Germinal center (tissue), 1 donor: ENCODE results near the gene OR6A2.
A peak's percentile ranks its signal among the peaks of the same experiment; 100 is the strongest.
"Not testable (repeated sequence)": the region's sequence is repeated elsewhere in the genome, so short reads cannot be mapped to it uniquely, and the experiment has no call there.

Experiments used
- DNase-seq: peaks from one replicate; pipeline ENCODE4 v3.0.0; 2012; ENCODE audit warnings: mixed read lengths, low spot score

OR6A2 gene

DNA sequence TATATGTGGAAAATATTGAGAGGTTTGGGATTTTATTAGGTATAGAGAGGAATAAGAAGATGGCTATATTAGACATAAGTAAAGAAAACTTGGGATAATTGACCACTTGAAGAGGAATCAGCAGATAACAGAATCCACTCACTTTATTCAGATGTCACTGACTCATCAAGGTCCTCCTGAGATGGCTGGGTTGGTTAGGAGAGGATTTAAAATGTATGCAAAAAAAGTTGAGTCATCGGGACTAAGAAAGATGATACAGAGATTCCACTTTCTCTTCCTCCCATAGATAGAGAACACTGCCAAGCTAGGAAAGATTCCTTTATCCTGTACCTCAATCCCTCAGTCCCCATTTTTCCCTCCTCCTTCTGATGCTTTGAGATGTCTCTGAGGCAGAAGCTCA is at the start of gene OR6A2:
Gene OR6A2, minus strand, starts transcription at position 288 of the 400 bp plus-strand sequence. CDS start 3,981 bp downstream, outside the sequence.
- DNase-seq = no peak

DNA sequence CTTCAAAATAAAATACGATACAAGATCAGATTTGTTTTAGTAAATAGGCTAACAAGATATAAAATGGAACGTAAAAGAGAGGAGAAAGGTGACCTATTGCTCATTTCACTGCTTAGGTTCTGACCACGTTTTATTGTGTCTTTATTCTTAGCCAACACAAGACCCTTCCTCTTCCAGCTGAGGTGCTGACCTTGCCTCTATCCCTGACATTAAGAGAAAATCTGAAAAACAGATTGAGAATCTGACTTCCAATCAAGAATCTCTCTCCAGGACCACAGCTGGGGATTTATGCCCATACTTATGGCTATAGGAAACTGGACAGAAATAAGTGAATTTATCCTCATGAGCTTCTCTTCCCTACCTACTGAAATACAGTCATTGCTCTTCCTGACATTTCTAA is 45.9 kb upstream of the OR6A2 start, which contains the start of gene OR10A5:
Gene OR10A5, plus strand, starts transcription at position 301 of the 400 bp plus-strand sequence. Its CDS starts 0 bp downstream, at position 301.
- no peak for DNase-seq

DNA sequence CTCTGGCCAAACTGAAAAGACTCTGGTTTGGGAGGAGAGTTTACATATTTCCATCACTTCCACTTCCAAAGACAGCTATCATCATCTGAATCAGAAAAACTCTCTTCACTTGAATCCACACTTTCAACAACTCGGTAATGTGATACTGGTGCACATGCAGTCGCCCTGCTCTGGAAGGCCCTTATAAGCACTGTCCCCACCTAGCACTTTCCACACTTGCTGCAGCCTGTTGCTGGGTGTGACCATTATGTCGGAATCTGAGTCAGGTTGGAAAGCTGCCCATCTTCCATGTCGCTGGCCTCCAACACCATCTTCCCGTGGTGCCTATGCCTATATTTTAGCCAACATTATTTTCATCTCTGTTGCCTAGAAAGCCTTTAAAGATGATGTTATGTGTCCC is 44.9 kb upstream of the OR6A2 start:
- no peak for DNase-seq

DNA sequence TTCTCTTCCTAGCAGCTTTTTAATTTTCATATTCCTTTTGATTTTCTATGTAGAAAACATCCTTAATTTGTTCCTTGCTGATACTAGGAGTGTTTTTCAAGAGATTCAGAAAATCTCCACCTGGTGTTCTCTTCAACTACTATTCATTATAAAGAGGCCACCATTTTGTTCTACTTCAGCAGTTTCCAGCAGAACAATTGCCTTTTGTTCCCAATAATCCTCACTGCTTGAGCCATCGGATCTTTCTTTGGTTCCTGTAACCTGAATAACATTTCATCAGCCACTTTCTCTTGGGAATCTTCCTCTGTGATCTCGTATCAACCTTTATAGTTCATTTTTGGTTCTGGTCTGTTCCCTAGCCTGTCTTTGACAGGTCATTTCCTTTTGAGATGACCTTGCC is 44.2 kb upstream of the OR6A2 start:
- no peak for DNase-seq

DNA sequence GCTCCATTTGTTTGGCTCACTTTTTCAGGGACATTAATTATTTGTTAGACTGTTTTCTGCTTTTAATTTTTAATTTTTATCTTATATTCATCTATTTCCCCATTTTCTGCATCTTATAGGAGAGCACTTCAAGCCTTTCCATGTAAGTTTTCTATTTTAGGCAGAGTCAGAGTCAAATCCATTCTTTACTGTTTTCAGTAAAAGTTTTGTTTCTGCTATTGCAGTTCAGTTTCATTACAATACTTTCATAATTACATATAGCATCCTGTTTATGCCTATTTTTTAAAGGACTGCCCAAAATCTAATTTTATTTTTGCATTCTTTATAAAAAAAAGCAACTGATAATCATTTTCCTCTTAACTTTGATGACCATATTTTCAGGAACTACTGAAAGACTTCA is 42.2 kb upstream of the OR6A2 start:
- no peak for DNase-seq

DNA sequence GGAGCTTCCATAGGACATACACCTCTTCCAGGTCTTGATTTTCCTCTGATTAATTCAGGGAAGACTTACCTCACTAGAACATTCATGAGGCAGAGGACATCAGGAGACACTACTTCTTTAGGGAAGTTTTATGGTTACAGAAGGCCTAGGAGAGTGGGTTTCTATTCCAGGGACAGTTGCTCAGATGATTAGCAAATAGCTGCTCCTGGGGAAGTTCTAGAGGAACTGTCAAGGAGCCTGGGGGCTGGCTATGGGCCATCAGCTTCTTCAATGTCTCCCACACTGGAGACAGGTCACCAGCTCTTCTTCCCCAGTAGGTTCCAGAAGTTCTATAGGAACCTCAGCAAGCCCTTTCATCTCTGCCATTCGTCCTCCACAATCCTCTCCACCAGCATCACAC is 34.5 kb upstream of the OR6A2 start:
- no peak for DNase-seq

DNA sequence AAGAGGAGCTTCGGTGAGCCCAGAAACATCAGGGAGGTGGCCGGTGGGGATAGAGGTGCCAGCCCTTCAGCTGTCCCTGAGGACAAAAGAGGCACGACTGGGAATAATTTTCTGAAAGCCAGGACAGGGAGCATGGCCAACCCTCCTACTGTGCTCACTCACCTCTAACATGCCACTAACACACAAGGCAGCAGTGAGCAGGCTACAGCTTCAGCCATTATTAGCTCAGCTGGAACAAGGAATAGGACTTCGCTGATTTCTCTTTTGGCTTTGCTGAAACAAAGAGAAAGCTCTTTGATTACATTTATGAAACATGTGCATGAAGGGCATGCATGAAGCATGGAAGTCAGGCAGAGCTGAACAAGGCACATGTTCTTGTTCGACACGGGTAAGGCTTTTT is 33.9 kb upstream of the OR6A2 start:
- no peak for DNase-seq

DNA sequence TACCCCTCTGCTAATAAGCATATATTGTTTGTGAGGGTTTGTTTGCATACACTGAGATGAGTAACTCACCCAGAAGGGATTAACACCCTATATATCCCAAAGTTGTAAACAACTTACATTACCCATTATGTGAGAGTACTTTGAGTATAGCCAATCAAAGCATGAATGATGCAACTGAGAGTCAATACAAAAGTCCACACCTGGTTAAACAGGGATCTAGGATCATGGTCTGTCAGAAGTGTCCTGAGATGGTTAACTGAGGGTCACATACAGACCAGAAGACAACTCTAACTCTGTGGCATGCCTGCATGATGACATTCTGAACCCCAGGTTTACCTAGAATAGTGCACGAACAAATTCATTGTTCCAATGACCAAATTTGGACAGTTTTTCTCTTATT is 28.6 kb upstream of the OR6A2 start:
- DNase-seq = no peak

DNA sequence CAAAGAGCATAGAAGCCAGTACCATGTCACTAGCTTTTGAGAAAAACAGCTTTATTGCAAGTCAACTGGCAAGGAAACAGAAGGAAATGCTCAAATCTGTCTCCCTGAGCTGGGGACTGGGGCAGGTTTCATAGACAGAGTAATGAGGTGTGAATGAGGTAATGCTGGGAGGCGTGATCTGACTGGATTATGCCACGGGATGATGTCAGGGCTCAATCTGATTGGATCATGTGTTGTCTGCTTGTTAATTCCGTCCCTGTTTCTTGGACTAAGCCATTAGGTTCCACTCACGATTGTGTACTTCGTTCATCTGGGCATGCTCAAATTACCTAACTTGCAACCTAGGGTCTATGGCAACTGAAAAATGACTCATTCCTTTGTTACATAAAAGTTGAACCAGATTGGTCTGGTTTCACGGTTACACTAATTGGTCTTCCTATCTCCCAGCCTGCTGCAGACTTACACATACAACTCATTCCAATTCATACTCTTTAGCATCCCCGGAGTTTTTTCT is 25.8 kb upstream of the OR6A2 start:
- DNase-seq = no peak

DNA sequence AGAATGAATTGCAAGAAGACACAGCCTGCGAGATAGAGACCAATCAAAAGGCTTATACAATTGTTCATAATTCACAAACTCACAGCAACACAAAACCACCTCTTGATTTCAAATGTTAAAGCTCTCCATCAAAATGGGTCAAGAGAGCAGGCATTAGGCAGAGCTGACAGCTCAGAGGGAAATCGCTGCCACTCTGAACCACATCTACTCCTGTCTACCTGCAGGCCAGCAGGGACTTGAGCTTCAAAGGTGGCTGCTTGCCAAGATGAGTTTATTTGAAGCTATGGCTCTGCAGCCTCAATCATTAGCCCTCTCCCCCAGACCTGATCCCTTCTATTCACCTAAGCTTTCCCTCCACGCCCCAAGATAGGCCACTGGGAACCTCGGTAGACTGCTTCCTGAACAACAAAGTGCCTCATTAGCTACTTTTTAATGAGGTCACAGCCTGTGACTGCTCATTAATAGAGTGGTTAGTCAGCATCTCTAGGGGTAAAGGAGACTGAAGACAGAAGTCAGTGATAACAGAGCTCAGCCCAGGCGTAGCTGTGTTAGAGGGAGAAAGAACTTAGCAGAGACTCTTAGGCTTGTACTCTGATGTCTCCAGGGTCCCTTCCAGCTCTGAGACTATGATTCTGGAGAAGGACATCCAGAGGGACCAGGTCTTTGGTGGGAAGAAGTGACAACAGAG is 24.8 kb upstream of the OR6A2 start:
- no peak for DNase-seq

DNA sequence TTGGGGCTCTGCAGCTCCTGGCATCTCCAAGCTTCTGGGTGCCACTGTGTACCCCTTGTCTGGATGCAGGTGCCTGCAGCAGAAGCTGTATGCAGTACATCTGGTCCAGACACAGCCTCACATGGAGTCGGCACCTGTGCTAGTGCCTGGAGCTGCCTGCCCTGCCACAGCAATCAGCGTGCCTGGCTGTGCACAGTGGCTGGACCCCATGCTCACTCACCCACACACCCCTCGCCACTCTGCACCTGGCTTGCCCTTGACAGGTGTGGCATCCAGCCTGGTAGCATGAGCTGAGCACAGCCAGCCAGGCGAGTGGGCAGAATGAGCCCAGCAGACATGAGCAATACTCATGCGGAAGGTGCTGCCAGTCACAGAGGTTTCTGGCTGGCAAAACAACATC is 19.5 kb upstream of the OR6A2 start:
- no peak for DNase-seq

DNA sequence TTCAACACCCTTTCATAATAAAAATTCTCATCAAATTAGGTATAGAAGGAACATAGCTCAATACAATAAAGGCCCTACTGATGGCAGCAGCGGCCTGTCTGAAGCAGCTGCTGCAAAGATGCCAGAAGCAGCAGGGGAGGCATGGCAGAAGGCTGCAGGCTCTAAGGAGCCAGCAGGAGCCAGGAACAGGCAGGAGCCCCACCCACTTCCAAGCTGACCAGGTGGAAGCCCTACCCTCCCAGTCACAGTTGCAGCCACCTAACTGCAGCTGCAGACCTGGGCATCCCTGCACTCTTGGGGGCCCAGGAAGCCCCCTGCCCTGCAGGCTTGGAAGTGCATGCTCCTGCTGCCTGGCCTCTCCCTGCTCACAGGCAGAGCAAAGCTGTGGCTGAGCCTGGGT is 18.2 kb upstream of the OR6A2 start:
- no peak for DNase-seq

DNA sequence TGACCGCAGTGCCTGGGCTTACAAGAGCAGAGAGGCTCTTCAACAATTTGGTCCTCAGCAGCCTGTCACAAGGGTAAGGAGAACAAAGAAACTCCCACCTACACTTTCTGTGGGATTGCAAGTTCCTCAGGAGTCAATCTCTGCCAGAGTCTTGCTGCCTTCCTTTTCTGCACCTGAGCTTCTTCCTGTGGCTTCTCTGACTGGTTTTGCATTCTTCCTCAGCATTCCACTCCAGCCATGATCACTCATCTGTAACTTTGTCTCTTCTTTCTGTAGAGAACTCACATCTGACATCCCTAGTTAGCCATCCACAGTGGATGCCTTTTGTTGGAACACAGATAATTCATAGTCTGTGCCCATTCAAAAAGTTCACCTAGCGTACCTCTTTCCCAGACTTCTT is 14.2 kb upstream of the OR6A2 start:
- no peak for DNase-seq

DNA sequence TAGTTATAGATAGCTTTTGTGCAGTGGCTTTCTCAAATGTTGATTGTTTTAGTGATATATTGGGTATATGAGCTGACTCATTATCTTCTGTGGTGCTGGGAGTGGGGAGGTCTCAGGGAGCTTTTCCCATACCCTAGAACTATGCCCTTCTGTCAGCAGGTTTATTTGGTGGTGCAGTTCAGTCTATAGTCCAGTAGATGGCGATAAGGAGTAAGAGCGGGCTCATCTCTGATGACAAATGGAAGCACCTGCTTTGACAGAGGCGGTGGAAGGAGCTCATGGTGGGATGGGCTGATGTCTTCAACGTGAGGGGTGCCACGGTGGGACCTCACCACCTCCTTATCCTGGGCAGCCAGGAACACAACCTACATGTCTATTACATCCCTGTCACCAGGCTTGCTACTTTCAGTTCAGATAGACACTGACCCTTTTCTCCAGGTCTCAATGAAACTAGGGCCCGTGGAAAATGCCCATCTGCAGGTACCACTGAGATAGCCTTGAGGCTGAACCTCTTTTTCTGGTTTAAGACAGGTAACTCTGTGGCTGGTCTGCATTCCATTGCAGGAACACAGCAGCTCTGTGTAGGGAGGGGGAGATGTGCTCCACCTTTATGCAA is 13.0 kb upstream of the OR6A2 start:
- DNase-seq = peak; percentile 62

DNA sequence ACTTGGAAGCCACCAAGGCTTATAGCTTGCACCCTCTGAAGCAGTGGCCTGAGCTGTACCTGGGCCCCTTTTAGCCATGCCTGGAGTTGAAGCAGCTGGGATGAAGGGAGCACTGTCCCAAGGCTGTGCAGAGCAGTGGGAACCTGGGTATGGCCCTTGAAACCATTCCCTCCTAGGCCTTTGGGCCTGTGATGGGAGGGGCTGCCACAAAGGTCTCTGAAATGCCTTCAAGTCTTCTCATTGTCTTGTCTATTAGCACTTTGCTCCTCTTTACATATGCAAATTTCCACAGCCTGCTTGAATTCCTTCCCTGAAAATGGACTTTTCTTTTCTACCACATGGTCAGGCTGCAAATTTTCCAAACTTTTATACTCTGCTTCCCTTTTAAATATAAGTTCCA is 1.6 kb upstream of the OR6A2 start:
- DNase-seq = not testable (repeated sequence)

DNA sequence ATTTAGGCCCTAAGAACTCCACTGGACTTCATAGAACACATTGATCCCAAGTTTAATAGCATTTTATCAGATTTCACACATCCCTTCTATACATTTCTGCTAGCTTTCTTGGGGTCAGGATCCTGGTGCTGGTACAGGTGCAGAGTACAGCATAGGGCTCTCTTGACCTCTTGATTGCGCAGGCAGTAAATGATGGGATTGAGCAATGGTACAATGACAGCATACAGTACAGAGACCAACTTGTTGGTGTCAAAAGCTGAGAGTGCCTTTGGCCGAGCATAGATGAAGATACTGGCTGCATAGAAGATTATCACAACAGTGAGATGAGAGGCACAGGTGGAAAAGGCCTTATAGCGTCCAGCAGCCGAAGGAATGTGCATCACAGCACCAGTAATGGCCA is 4.8 kb downstream of the OR6A2 start:
- no peak for DNase-seq

DNA sequence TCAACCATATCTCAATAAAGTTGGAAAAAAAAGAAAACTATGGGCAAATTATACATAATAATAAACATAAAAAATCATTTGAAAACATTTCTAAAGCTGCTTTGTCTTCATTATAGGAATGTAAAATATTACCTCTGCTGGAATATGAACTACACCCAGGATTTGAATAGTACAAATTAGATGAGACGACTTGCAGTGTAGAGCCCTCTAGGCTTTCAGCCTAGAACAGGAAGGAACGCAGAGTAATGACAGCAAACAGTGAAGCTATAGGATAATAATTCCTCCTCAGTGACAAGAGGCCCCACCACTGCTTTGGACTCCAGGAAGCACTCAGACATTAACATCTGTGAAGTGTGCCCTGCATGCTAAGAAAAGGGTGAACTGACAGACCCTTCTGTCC is 8.9 kb downstream of the OR6A2 start:
- DNase-seq = no peak

DNA sequence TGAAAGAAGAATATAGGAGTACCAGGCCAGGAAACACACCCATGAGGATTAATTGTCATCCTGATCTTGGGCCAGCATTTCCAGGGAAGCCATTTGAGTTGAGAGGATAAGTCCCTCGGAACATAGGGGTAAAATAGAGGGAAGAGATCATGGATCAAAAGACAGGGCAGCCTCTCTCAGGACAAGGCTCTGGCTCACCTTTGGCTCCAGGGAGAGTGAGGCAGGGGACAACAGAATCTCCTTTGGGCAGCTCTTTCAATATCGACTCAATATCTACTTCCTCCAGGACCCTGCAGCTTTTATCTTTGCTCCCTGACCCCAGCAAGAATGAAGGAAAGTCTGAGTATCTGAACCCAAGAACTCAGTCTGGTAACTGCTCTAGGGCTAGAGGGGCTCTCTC is 16.8 kb downstream of the OR6A2 start, which contains the start of gene OR2AG1:
Gene OR2AG1, plus strand, starts transcription at position 301 of the 400 bp plus-strand sequence. CDS start 2,018 bp downstream, outside the sequence.
- no peak for DNase-seq

DNA sequence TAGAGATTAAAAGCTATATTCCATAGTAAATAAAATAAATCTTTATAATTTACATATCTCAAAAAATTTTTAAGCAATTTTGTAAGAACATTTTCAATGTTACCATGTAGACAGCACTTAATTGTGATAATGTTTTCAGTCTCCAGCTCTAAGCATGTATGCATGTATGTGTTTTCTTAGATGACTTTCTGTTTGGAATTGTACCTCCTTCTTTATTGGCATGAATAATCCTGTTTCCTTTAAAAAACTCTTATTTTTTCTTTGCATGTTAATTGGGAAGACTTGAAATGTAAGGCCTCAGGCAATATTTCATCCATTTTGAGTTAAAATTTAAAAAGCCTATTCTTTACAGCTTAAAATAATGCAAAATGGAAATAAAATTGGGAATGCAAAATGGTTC is 18.7 kb downstream of the OR6A2 start:
- no peak for DNase-seq

DNA sequence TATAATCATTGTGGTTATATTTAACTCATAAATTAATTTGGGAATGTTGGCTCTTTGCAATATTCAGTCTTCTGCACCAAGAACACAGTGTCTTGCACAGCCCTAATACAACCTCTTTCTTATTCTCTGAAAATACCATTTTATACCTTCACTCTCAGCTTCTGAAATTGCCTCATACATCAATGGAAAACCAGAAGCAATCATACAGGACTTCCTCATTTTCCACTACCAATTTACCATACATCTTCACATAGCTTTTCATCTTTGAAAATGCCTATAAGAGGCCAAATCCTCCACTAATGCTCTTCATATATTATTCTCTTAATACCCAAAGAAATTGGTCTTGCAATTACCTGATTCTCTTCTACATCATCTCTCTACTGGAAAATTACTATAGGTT is 21.0 kb downstream of the OR6A2 start:
- DNase-seq = no peak

DNA sequence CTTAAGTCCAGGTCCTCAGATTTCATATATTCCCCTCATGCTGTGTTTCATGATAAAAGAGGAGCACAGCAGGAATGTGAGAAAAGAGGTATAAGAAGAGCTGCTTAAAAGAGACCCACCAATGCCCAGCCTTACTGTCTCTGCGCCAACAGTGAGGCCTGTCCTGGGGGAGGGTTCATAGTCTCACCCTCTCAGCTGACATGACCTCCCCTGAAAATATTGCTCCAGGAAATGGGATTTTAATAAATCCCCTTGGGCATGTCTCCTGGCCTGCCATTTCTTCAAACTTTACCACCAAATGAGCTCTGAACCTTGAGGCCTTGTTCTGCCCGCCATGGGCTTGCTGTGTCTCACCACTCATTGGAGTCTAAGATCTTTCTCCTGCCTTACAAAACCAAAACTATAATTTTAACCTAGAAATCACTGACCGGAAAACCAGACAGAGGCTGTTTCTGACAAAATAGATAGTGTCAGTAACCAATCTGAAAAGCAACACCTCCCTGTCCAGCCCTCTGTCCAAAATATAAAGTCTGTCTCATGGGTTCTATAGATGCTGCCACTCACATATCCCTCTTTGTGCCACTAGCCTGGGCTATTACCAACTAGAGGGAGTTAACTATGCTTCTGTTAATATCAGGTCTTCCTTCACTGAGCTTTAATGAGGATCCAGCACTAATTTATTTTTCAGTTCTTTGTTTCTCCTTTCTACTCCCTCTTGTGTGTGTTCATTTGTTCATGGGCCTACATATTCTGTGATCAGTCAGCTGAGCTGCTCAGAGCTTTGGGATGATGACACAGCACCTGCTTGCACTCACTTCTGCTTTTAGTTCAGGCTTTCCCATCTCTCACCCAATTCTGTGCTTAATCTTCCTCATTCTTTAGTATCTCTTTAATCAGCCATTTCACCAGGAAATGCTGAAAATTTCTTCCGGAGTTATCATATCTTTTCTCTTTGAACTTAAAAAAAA is 27.3 kb downstream of the OR6A2 start, which contains the start of gene OR2AG2:
Gene OR2AG2, minus strand, starts transcription at position 51 of the 968 bp plus-strand sequence. CDS start 3,019 bp downstream, outside the sequence.
- peak; percentile 21 for DNase-seq

DNA sequence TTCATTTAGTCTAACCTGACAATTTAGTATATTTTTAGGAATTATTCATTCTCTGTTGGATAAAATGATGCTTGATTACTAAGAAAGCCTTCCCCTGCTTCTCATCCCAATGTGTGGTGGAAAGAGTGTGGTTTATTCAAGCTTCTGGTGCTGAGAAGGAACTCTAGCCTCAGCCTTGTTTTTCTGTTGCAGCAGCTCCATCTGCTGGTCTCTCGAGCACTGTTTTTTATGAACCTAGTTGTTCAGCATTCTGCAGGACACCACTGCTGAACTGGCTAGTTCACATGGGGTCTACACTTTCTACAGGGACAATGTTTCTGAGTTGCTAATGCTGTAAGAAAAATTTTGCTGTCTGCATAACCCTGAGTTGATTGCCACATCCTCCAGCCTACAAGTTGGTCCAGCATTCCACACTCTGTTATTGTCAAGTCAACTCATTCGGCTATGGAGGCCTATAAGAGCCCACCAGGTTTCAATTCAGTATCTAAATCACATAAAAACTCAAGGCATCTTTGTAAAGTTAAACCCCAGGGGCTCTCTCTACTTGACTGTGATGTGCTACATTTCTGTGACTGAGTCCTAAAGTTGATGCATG is 42.0 kb downstream of the OR6A2 start:
- DNase-seq = peak; percentile 36
